Bronchial epithelial cell (primary cell): ENCODE data around the gene KRT14. TPM values are rescaled to one million over a fixed set of nuclear protein-coding genes. Genes with fewer than 3 reads are reported as not detected.
"Not testable (repeated sequence)": the region's sequence is repeated elsewhere in the genome, so short reads cannot be mapped to it uniquely, and the experiment has no call there.

Source experiments
- DNase-seq: peaks from one replicate; pipeline ENCODE4 v3.0.0-alpha.2; 2010; ENCODE audit warnings: low read depth
- FAIRE-seq: peaks from 2 replicates; lab custom pipeline; 2011; peaks lifted over from hg19 to GRCh38; lab: Jason Lieb, UNC
- H3K27me3 ChIP-seq: 2 replicates; pipeline ENCODE4 v1.5.1; 2011; ENCODE audit warnings: low read length; ENCODE audit not compliant: control insufficient read depth, insufficient read depth
- H3K36me3 ChIP-seq: 2 replicates; pipeline ENCODE4 v1.5.1; 2011; ENCODE audit warnings: low read length; ENCODE audit not compliant: control insufficient read depth, insufficient read depth
- H3K4me3 ChIP-seq: 2 replicates; pipeline ENCODE4 v1.5.1; 2011; ENCODE audit warnings: mild to moderate bottlenecking, low read depth, low read length, control low read depth
- CTCF ChIP-seq: IDR thresholded peaks from 2 replicates; pipeline ENCODE4 v1.5.1; 2011; ENCODE audit warnings: mild to moderate bottlenecking, moderate library complexity, low read length, control low read depth, inconsistent platforms; ENCODE audit not compliant: insufficient read depth, severe bottlenecking
- total RNA-seq: library from RNA; depleted of rRNA; stranded (reverse); fragments of >200 nt; gene quantifications from 2 replicates; pipeline ENCODE4 v1.2.1, GENCODE V29; 2014

KRT14 gene
- total RNA-seq, 1 donor from 2014 or later: 1,445 TPM

- Histone ChIP-seq H3K27me3 (no peaks in the 10 kb centered on the region), H3K36me3 (no peaks in the 10 kb centered on the region), H3K4me3 (no peak overlapping the region)
- FAIRE-seq (no peak), DNase-seq (no peak)
- TF ChIP-seq CTCF: no peak
These were observed 40.8 kb downstream of the KRT14 start for GRCh38 chr17:41545829-41546410.

GRCh38 chr17:41544935-41545334, 41.8 kb downstream of the KRT14 start:
- no peak for TF ChIP-seq CTCF
- DNase-seq: no peak

GRCh38 chr17:41544491-41544892, 42.2 kb downstream of the KRT14 start:
- no peaks in the 10 kb centered on the region for H3K36me3 ChIP-seq
- DNase-seq (no peak), FAIRE-seq (no peak)
- TF ChIP-seq CTCF: no peak
- no peak overlapping the region for H3K4me3 ChIP-seq
- no peaks in the 10 kb centered on the region for H3K27me3 ChIP-seq

More at GRCh38 chr17:41544935-41545334, 41.8 kb downstream of the KRT14 start:
- peak; percentile 23 for FAIRE-seq
- no peak overlapping the region for H3K4me3 ChIP-seq
- no peaks in the 10 kb centered on the region for H3K36me3 ChIP-seq
- no peaks in the 10 kb centered on the region for H3K27me3 ChIP-seq

GRCh38 chr17:41542786-41543185, 43.9 kb downstream of the KRT14 start:
- H3K36me3 ChIP-seq, H3K27me3 ChIP-seq, H3K4me3 ChIP-seq, DNase-seq, FAIRE-seq: not testable (repeated sequence)

GRCh38 chr17:41542357-41542756, 44.3 kb downstream of the KRT14 start:
- DNase-seq (no peak), FAIRE-seq (no peak)
- Histone ChIP-seq H3K4me3 (no peak overlapping the region), H3K36me3 (no peaks in the 10 kb centered on the region), H3K27me3 (no peaks in the 10 kb centered on the region)
- TF ChIP-seq CTCF: no peak

- peak; percentile 76 for DNase-seq
- no peaks in the 10 kb centered on the region for H3K27me3 ChIP-seq
- TF ChIP-seq CTCF: no peak
- H3K36me3 ChIP-seq: no peaks in the 10 kb centered on the region
- no peak overlapping the region for H3K4me3 ChIP-seq
- FAIRE-seq: no peak
These were observed 45.6 kb downstream of the KRT14 start for GRCh38 chr17:41540921-41541625.
